PFSK-1 (cell line): ENCODE data around the gene PTGES2.

Source experiments
- FOXP2 ChIP-seq: optimal IDR thresholded peaks from 2 replicates; pipeline ENCODE3; 2011; ENCODE audit warnings: borderline replicate concordance, control low read depth, inconsistent platforms; ENCODE audit not compliant: insufficient read depth; ENCODE audit errors: extremely low read length, extremely low read depth
- POLR2AphosphoS5 ChIP-seq: IDR thresholded peaks from 2 replicates; pipeline ENCODE4 v1.6.1; 2012; ENCODE audit warnings: low read depth, mild to moderate bottlenecking, control low read depth, low read length, moderate library complexity
- SIN3A ChIP-seq: IDR thresholded peaks from 2 replicates; pipeline ENCODE4 v1.6.1; 2012; ENCODE audit warnings: mild to moderate bottlenecking, low read length, moderate library complexity, borderline replicate concordance; ENCODE audit not compliant: insufficient read depth
- TAF1 ChIP-seq: IDR thresholded peaks from 2 replicates; pipeline ENCODE4 v1.6.1; 2012; ENCODE audit warnings: low read length, control low read depth, borderline replicate concordance; ENCODE audit not compliant: insufficient read depth
- TF ChIP-seq, protein P1 (sequence below), 2 experiments: IDR thresholded peaks; 2 replicates each; pipeline versions ENCODE4 v1.6.1 to v1.8.0; 2011 to 2012; ENCODE audit warnings: low read depth in 2 of 2, low read length in 2 of 2, control low read depth in 1 of 2, inconsistent platforms in 1 of 2, mild to moderate bottlenecking in 1 of 2, moderate library complexity in 1 of 2; ENCODE audit not compliant: insufficient read depth in 1 of 2

PTGES2 gene

DNA sequence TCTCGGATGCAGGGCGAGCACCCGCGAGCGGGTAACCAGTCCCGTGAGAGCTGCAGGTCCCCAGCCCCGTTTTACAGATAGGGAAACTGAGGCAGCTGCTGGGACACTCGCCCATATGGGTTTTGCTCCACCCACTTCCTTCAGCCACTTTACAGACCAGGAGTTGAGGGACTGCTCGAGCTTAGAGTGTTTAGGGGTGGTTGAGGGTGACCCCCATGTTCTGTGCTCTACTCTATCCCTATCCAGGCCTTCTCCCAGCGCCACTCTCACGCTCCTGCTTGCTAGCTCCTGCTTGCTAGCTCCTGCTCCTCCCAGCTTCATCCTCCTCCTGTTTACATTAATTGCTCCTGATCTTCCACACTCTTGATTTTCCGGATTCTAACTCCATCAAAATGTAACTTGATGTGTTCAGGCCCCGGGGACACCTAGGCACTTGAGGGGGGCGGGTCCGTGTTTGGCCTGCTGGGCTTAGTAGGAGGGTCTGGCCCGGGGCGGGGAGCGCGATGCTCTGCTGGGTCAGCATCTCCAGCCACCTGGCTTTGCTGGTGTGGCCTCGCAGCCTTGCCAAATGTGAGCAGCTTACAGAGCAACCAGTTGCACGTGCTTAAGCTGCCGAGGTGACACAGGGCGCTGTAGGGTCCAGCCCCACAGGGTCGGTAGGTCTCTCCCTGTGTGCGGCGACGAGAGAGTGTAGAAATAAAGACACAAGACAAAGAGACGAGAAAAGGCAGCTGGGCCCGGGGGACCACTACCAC, 1.5 kb upstream of the PTGES2 start:
- TF ChIP-seq POLR2AphosphoS5 (no peak), FOXP2 (no peak), TAF1 (no peak), SIN3A (no peak)
- TF ChIP-seq, protein P1, sequence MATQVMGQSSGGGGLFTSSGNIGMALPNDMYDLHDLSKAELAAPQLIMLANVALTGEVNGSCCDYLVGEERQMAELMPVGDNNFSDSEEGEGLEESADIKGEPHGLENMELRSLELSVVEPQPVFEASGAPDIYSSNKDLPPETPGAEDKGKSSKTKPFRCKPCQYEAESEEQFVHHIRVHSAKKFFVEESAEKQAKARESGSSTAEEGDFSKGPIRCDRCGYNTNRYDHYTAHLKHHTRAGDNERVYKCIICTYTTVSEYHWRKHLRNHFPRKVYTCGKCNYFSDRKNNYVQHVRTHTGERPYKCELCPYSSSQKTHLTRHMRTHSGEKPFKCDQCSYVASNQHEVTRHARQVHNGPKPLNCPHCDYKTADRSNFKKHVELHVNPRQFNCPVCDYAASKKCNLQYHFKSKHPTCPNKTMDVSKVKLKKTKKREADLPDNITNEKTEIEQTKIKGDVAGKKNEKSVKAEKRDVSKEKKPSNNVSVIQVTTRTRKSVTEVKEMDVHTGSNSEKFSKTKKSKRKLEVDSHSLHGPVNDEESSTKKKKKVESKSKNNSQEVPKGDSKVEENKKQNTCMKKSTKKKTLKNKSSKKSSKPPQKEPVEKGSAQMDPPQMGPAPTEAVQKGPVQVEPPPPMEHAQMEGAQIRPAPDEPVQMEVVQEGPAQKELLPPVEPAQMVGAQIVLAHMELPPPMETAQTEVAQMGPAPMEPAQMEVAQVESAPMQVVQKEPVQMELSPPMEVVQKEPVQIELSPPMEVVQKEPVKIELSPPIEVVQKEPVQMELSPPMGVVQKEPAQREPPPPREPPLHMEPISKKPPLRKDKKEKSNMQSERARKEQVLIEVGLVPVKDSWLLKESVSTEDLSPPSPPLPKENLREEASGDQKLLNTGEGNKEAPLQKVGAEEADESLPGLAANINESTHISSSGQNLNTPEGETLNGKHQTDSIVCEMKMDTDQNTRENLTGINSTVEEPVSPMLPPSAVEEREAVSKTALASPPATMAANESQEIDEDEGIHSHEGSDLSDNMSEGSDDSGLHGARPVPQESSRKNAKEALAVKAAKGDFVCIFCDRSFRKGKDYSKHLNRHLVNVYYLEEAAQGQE (IDR thresholded peaks at IDR 0.05; ENCODE audit: insufficient read depth in 1 of 2, low read depth in 2 of 2, low read length in 2 of 2): no peak

- TF ChIP-seq SIN3A: no peak
- peak; percentile 63; the same call in 1 of the 2 replicates for TF ChIP-seq POLR2AphosphoS5
- TF ChIP-seq, protein P1 (IDR thresholded peaks at IDR 0.05; ENCODE audit: insufficient read depth in 1 of 2, low read depth in 2 of 2, low read length in 2 of 2): 0 out of 4 replicates have a peak, but pooled peaks of 1 of the 2 experiments have one; percentile 19
- no peak for TF ChIP-seq FOXP2
- 0 out of 2 replicates have a peak, but pooled peaks have one; percentile 16 for TF ChIP-seq TAF1
Observed at GRCh38 chr9:128127990-128128835, 684 bp upstream of the PTGES2 start.

GRCh38 chr9:128125580-128126354, 1.8 kb downstream of the PTGES2 start:
- TF ChIP-seq SIN3A: no peak
- TF ChIP-seq FOXP2: no peak
- TF ChIP-seq, protein P1 (IDR thresholded peaks at IDR 0.05; ENCODE audit: insufficient read depth in 1 of 2, low read depth in 2 of 2, low read length in 2 of 2): no peak
- no peak for TF ChIP-seq POLR2AphosphoS5

DNA sequence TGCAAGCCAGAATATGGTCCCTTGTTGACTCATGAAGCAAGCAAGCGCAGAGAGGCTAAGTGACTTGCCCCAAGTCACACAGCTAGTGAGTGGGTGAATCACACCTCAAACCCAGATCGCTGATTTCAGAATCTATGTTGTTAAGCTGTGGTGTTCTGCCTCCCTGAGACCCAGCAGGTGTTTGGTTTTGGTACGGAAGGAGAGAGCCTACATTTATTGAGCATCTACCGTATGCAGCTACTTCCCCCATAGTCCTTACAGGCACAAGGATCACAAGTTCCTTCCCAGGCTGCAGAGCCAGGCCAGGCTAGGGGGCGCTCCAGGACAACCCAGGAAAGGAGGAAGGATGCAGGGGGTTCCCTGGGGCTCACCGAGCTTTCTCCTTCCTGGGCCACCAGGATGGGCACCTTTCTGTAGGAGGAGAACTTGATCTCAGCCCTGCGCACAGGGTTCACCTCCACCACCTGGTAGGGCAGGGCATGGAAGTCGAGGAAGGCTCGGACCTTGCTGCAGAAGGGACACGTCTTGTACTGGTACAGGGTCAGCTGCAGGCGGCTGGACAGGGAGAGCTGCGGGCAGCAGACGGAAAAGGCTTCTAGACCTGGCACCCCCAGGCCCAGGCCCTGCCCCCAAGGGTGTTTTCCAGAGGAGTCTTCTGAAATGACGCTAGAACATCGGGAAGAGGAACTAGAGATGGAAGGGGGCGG, 2.5 kb downstream of the PTGES2 start:
- TF ChIP-seq, protein P1 (IDR thresholded peaks at IDR 0.05; ENCODE audit: insufficient read depth in 1 of 2, low read depth in 2 of 2, low read length in 2 of 2): no peak
- TF ChIP-seq FOXP2: no peak
- TF ChIP-seq SIN3A: no peak
- TF ChIP-seq POLR2AphosphoS5: no peak
- no peak for TF ChIP-seq TAF1
